Esophagus squamous epithelium (tissue), 5 donors: ENCODE results near the gene DOCK11. TPM values are rescaled to one million over a fixed set of nuclear protein-coding genes. Genes with fewer than 3 reads are reported as not detected.
A peak's percentile ranks its signal among the peaks of the same experiment; 100 is the strongest.
"Not testable (repeated sequence)": the region's sequence is repeated elsewhere in the genome, so short reads cannot be mapped to it uniquely, and the experiment has no call there.

Experiments used
- DNase-seq: peaks from one replicate; lab custom pipeline; 2025; lab: John Stamatoyannopoulos, UW
- H3K27ac ChIP-seq, 4 donors: fragments of 200-600 bp; sonication (generic); one replicate each; pipeline ENCODE4 v1.5.1; 2016 to 2019; ENCODE audit warnings: mild to moderate bottlenecking in 1 of 4
- H3K27me3 ChIP-seq, 4 donors: fragments of 200-600 bp; sonication (generic); 1 replicate in 3 of 4; 2 replicates in 1 of 4; pipeline versions ENCODE4 v1.5.1 to v1.6.0; 2017 to 2021; ENCODE audit warnings: antibody characterized with exemption in 1 of 4
- H3K36me3 ChIP-seq, 3 donors: fragments of 200-600 bp; sonication (generic); one replicate each; pipeline ENCODE4 v1.5.1; 2016 to 2019
- H3K4me1 ChIP-seq, 3 donors: fragments of 200-600 bp; sonication (generic); one replicate each; pipeline ENCODE4 v1.5.1; 2017 to 2019
- H3K4me3 ChIP-seq, 4 donors: fragments of 200-600 bp; sonication (generic); 1 replicate in 3 of 4; 2 replicates in 1 of 4; pipeline ENCODE4 v1.5.1; 2016 to 2019; ENCODE audit warnings: mild to moderate bottlenecking in 2 of 4, moderate library complexity in 1 of 4
- H3K9me3 ChIP-seq, 3 donors: fragments of 200-600 bp; sonication (generic); one replicate each; pipeline ENCODE4 v1.5.1; 2016 to 2019
- CTCF ChIP-seq, 6 experiments: fragments of 450-650 bp in 4 of 6; fragments of 200-600 bp in 2 of 6; sonication (generic) in 2 of 6; IDR thresholded peaks; one replicate each; pipeline ENCODE4 v1.5.1; 2016 to 2019; ENCODE audit warnings: antibody characterized with exemption in 6 of 6, mild to moderate bottlenecking in 4 of 6, moderate library complexity in 4 of 6
- POLR2A ChIP-seq, 4 donors: fragments of 450-650 bp; IDR thresholded peaks; one replicate each; pipeline ENCODE4 v1.6.1; 2017; ENCODE audit warnings: antibody characterized with exemption in 4 of 4, mild to moderate bottlenecking in 4 of 4, moderate library complexity in 3 of 4
- WGBS, 2 donors: methylation state at CpG; one replicate each; pipeline ENCODE4 v1.1.5; 2018; 5-methylcytosine and 5-hydroxymethylcytosine counted together
- intact Hi-C: fragments of 100-400 bp; cut with DNase I; formaldehyde crosslinking; loops from one replicate; pipeline ENCODE4 v1.15.0; 2022
- total RNA-seq, 4 donors: library from RNA; depleted of rRNA; stranded (reverse); fragments of >200 nt; gene quantifications; one replicate each; pipeline ENCODE4 v1.1.0, GENCODE V29; 2016
- donor health status: DM: yes; HTN: yes; CAD: no.

The DOCK11 gene
- total RNA-seq, 4 donors from 2014 or later: 1.1 to 16.4 (median 11.0) TPM

- Histone ChIP-seq H3K36me3 (no peaks in the 10 kb centered on the region), H3K27ac (no peak overlapping the region), H3K4me1 (no peaks in the 10 kb centered on the region), H3K27me3 (no peaks in the 10 kb centered on the region), H3K9me3 (no peaks in the 10 kb centered on the region), H3K4me3 (no peak overlapping the region)
- DNase-seq: no peak
- no peak for TF ChIP-seq CTCF (IDR thresholded peaks at IDR 0.05)
- TF ChIP-seq POLR2A (IDR thresholded peaks at IDR 0.05): no peak
- intact Hi-C loops: no loop called here
- 60 to 81% methylated on average over 6 to 9 of the region's 9 CpGs for WGBS, 2 donors
Observed at GRCh38 chrX:118484216-118484903, 11.3 kb upstream of the DOCK11 start.

- H3K9me3 ChIP-seq, H3K27ac ChIP-seq, DNase-seq, H3K36me3 ChIP-seq, H3K4me3 ChIP-seq, H3K4me1 ChIP-seq, H3K27me3 ChIP-seq, intact Hi-C loops: not testable (repeated sequence)
- 67 to 100% methylated on average over 1 of the region's 1 CpG for WGBS, 2 donors
Observed at GRCh38 chrX:118486693-118487092, 8.9 kb upstream of the DOCK11 start.

- WGBS, 2 donors: 78 to 95% methylated on average over 3 of the region's 3 CpGs
- Histone ChIP-seq H3K9me3 (no peaks in the 10 kb centered on the region), H3K27me3 (peaks cover 0 to 4% (median 0%) of the 10 kb centered on the region in 4 donors), H3K4me3 (no peak overlapping the region), H3K4me1 (peaks cover 0 to 18% (median 0%) of the 10 kb centered on the region in 3 donors), H3K27ac (no peak overlapping the region), H3K36me3 (no peaks in the 10 kb centered on the region)
- intact Hi-C loops: no loop called here
- no peak for TF ChIP-seq CTCF (IDR thresholded peaks at IDR 0.05)
- no peak for TF ChIP-seq POLR2A (IDR thresholded peaks at IDR 0.05)
- DNase-seq: no peak
Observed at GRCh38 chrX:118493016-118493415, 2.6 kb upstream of the DOCK11 start.

- WGBS, 2 donors: 57 to 89% methylated on average over 3 of the region's 3 CpGs
- intact Hi-C loops: no loop called here
- Histone ChIP-seq H3K27me3 (peaks cover 0 to 4% (median 1%) of the 10 kb centered on the region in 4 donors), H3K36me3 (no peaks in the 10 kb centered on the region), H3K4me1 (peaks cover 0 to 24% (median 3%) of the 10 kb centered on the region in 3 donors), H3K9me3 (no peaks in the 10 kb centered on the region), H3K27ac (no peak overlapping the region), H3K4me3 (no peak overlapping the region)
- TF ChIP-seq CTCF (IDR thresholded peaks at IDR 0.05) (no peak), POLR2A (IDR thresholded peaks at IDR 0.05) (no peak)
- no peak for DNase-seq
Observed at GRCh38 chrX:118493653-118494297, 1.8 kb upstream of the DOCK11 start.

GRCh38 chrX:118495958-118496762 lies 545 bp downstream of the DOCK11 start:
- 21% methylated on average over 3 of the region's 81 CpGs; no CpG with 5 or more reads in 1 of the 2 donors for WGBS, 2 donors
- Histone ChIP-seq H3K27ac (peak overlapping the region; percentile 73 to 94 (median 82)), H3K27me3 (peaks cover 0 to 4% (median 1%) of the 10 kb centered on the region in 4 donors), H3K9me3 (no peaks in the 10 kb centered on the region), H3K4me3 (peak overlapping the region; percentile 45 to 80 (median 61)), H3K36me3 (no peaks in the 10 kb centered on the region), H3K4me1 (peaks cover 0 to 31% (median 3%) of the 10 kb centered on the region in 3 donors)
- DNase-seq: peak; percentile 32
- TF ChIP-seq POLR2A (IDR thresholded peaks at IDR 0.05): peak in 1 of 4 donors; percentile 58
- TF ChIP-seq CTCF (IDR thresholded peaks at IDR 0.05): no peak
- intact Hi-C loops: no loop called here
